K562 (cell line): Measurements from ENCODE around the gene ADARB2. TPM values are rescaled to one million over a fixed set of nuclear protein-coding genes. Genes with fewer than 3 reads are reported as not detected.

ENCODE experiments used
- ATAC-seq: fragments of 200-7000 bp; cut with Tn5 transposase; 3 replicates; pipeline ENCODE4 v1.9.1; 2020; ENCODE audit warnings: moderate library complexity
- BruUV-seq: library from RNA; stranded (reverse); fragments of 400-500 nt; replicated peaks from 2 replicates; lab custom pipeline; 2021; lab: Mats Ljungman, UMichigan
- CTCF ChIA-PET: fragments of 300-600 bp; formaldehyde crosslinking; extraction: SDS; loops from one replicate; lab custom pipeline; 2021; ENCODE audit warnings: low intra/inter-chr PET ratio; lab: Yijun Ruan, JAX
- POLR2A ChIA-PET: fragments of 300-600, 350-650 bp; sonication (Branson Sonifier 250); formaldehyde crosslinking; extraction: SDS; loops from one replicate; lab custom pipeline; 2021; ENCODE audit warnings: antibody characterized with exemption, inconsistent platforms; lab: Yijun Ruan, JAX
- DNase-seq, 4 experiments: peaks; one replicate each; pipeline versions ENCODE4 v3.0.0 to v3.0.0-alpha.2; 2011 to 2018; ENCODE audit warnings: low spot score in 3 of 4, mixed read lengths in 3 of 4; ENCODE audit errors: extremely low read depth in 1 of 4
- FAIRE-seq: peaks from 2 replicates; lab custom pipeline; 2011; peaks lifted over from hg19 to GRCh38; lab: Jason Lieb, UNC
- H2AFZ ChIP-seq: 2 replicates; pipeline ENCODE4 v1.6.0; 2011; ENCODE audit warnings: low read depth, low read length, control low read depth, inconsistent platforms
- H3K27ac ChIP-seq: fragments of 200-600 bp; 3 replicates; pipeline ENCODE4 v1.8.0; 2011; ENCODE audit warnings: low read depth, mild to moderate bottlenecking, control low read depth, inconsistent platforms, low read length, moderate library complexity, mixed read lengths; ENCODE audit errors: extremely low read depth
- H3K27me3 ChIP-seq, 2 experiments: fragments of 300-600 bp in 1 of 2; 2 replicates in 1 of 2; 3 replicates in 1 of 2; pipeline versions ENCODE4 v1.6.0 to v1.8.0; 2011; ENCODE audit warnings: inconsistent platforms in 2 of 2, low read length in 2 of 2, mild to moderate bottlenecking in 1 of 2, mixed read lengths in 1 of 2, moderate library complexity in 1 of 2; ENCODE audit not compliant: control insufficient read depth in 2 of 2, insufficient read depth in 2 of 2
- H3K36me3 ChIP-seq: fragments of 300-600 bp; 3 replicates; pipeline ENCODE4 v1.8.0; 2011; ENCODE audit warnings: mild to moderate bottlenecking, low read length, inconsistent platforms; ENCODE audit not compliant: control insufficient read depth, insufficient read depth
- H3K4me1 ChIP-seq, 2 experiments: fragments of 200-600 bp in 1 of 2; replicated peaks in 1 of 2; 2 replicates in 1 of 2; 3 replicates in 1 of 2; pipeline versions ENCODE4 v1.5.1 to v1.8.0; 2011; ENCODE audit warnings: inconsistent platforms in 2 of 2, low read length in 2 of 2, mild to moderate bottlenecking in 1 of 2, mixed read lengths in 1 of 2, moderate library complexity in 1 of 2; ENCODE audit not compliant: control insufficient read depth in 2 of 2, insufficient read depth in 2 of 2
- H3K4me2 ChIP-seq: 2 replicates; pipeline ENCODE4 v1.6.1; 2011; ENCODE audit warnings: low read length, control low read depth, inconsistent platforms, mixed read lengths; ENCODE audit not compliant: insufficient read depth
- H3K4me3 ChIP-seq: fragments of 200-600 bp; sonication (generic), shearing (Covaris generic); 2 replicates; pipeline ENCODE4 v1.5.1; 2016; ENCODE audit warnings: control low read depth, inconsistent platforms
- H3K79me2 ChIP-seq: fragments of 200-600 bp; 3 replicates; pipeline ENCODE4 v1.8.0; 2011; ENCODE audit warnings: low read length, inconsistent platforms; ENCODE audit not compliant: control insufficient read depth, insufficient read depth
- H3K9ac ChIP-seq, 2 experiments: 2 replicates each; pipeline versions ENCODE4 v1.6.0 to v1.6.1; 2011; ENCODE audit warnings: low read depth in 2 of 2, low read length in 2 of 2, control low read depth in 1 of 2, inconsistent platforms in 1 of 2, mild to moderate bottlenecking in 1 of 2, mixed read lengths in 1 of 2; ENCODE audit not compliant: insufficient read depth in 1 of 2
- H3K9me1 ChIP-seq: one replicate; pipeline ENCODE4 v1.6.0; 2011; ENCODE audit warnings: inconsistent platforms, mild to moderate bottlenecking, low read length, moderate library complexity; ENCODE audit not compliant: control insufficient read depth, insufficient read depth
- H3K9me3 ChIP-seq: replicated peaks from 2 replicates; pipeline ENCODE4 v1.5.1; 2011; ENCODE audit warnings: low read depth, low read length, inconsistent platforms; ENCODE audit not compliant: control insufficient read depth, insufficient read depth
- H4K20me1 ChIP-seq: replicated peaks from 2 replicates; pipeline ENCODE4 v1.6.1; 2011; ENCODE audit warnings: low read length, inconsistent platforms, mixed read lengths; ENCODE audit not compliant: control insufficient read depth, insufficient read depth
- BRF1 ChIP-seq: IDR thresholded peaks from 3 replicates; pipeline ENCODE4 v1.6.1; 2011; ENCODE audit warnings: borderline replicate concordance, mild to moderate bottlenecking; ENCODE audit not compliant: insufficient read length; ENCODE audit errors: extremely low read depth
- CBX3 ChIP-seq, 2 experiments: IDR thresholded peaks; 1 replicate in 1 of 2; 2 replicates in 1 of 2; pipeline ENCODE4 v1.6.1; 2012; ENCODE audit warnings: inconsistent platforms in 2 of 2, low read length in 2 of 2, borderline replicate concordance in 1 of 2, control low read depth in 1 of 2
- CCNT2 ChIP-seq: IDR thresholded peaks from 2 replicates; pipeline ENCODE4 v1.6.1; 2011; ENCODE audit warnings: borderline replicate concordance, low read depth, mild to moderate bottlenecking, moderate library complexity, mixed read lengths, low read length; ENCODE audit not compliant: insufficient read length; ENCODE audit errors: extremely low read depth
- FOXA3 ChIP-seq, 2 experiments: fragments of 450-650 bp in 1 of 2; sonication (generic) in 1 of 2; formaldehyde crosslinking; IDR thresholded peaks in 1 of 2; conservative IDR thresholded peaks in 1 of 2; 2 replicates each; pipeline versions ENCODE4 v1.4.0 to v1.8.0; 2020 to 2022; ENCODE audit warnings: mild to moderate bottlenecking in 2 of 2, missing genetic modification reagents in 1 of 2
- MEF2D ChIP-seq: conservative IDR thresholded peaks from 2 replicates; pipeline ENCODE4 v1.6.1; 2016; ENCODE audit warnings: low read depth, missing genetic modification characterization, missing compliant biosample characterization
- NR2C2 ChIP-seq, 2 experiments: fragments of 200-800 bp in 1 of 2; sonication (Bioruptor generic) in 1 of 2; sonication (generic) in 1 of 2; formaldehyde crosslinking in 1 of 2; IDR thresholded peaks; 2 replicates each; pipeline versions ENCODE4 v1.6.1 to v1.8.0; 2016 to 2022; ENCODE audit warnings: mild to moderate bottlenecking in 1 of 2, missing compliant biosample characterization in 1 of 2, missing genetic modification characterization in 1 of 2, missing genetic modification reagents in 1 of 2
- RBM17 ChIP-seq: fragments of 200-400 bp; formaldehyde crosslinking; IDR thresholded peaks from 2 replicates; pipeline ENCODE4 v1.6.1; 2017; ENCODE audit warnings: low read depth, mild to moderate bottlenecking, low read length, borderline replicate concordance
- RBM39 ChIP-seq: fragments of 200-400 bp; formaldehyde crosslinking; optimal IDR thresholded peaks from 2 replicates; pipeline ENCODE3; 2018; ENCODE audit warnings: low read depth, low read length
- SMARCA5 ChIP-seq: fragments of 450-650 bp; IDR thresholded peaks from 2 replicates; pipeline ENCODE4 v1.6.1; 2016
- TAF9B ChIP-seq: fragments of 450-650 bp; IDR thresholded peaks from 2 replicates; pipeline ENCODE4 v1.6.1; 2018; ENCODE audit warnings: mild to moderate bottlenecking; ENCODE audit not compliant: partially characterized antibody
- WHSC1 ChIP-seq: IDR thresholded peaks from one replicate; pipeline ENCODE4 v1.6.1; 2012; ENCODE audit warnings: low read length, control low read depth, inconsistent platforms
- ZNF57 ChIP-seq: fragments of 450-650 bp; formaldehyde crosslinking; IDR thresholded peaks from 2 replicates; pipeline ENCODE4 v1.4.0; 2020; ENCODE audit warnings: mild to moderate bottlenecking, moderate library complexity
- WGBS: fragments of 100-300 bp; shearing (Covaris generic); methylation state at CpG from one replicate; pipeline ENCODE4 v1.1.6; 2016; ENCODE audit warnings: low coverage, mixed read lengths; ENCODE audit not compliant: insufficient coverage; ENCODE audit errors: missing lambda C conversion rate; 5-methylcytosine and 5-hydroxymethylcytosine counted together
- in situ Hi-C: fragments of 300-500 bp; cut with MboI; formaldehyde crosslinking; loops from 4 replicates; pipeline ENCODE4 v1.15.0; 2018; ENCODE audit warnings: inconsistent platforms, mixed read lengths
- intact Hi-C: fragments of 100-400 bp; cut with micrococcal nuclease; formaldehyde crosslinking; loops from 2 replicates; pipeline ENCODE4 v1.14.2; 2022
- polyA plus RNA-seq, 8 experiments: library from polyadenylated mRNA; depleted of rRNA in 4 of 8; stranded (reverse) in 5 of 8; unstranded in 3 of 8; fragments of >200 nt; fragmentation: Nextera tagmentation in 2 of 8; fragmentation: Illumina TruSeq in 1 of 8; extraction: Ambion mirVana in 2 of 8; extraction: Trizol in 1 of 8; gene quantifications; 2 replicates each; pipeline versions ENCODE4 v1.2.1 to v1.2.3, GENCODE V29; 2011 to 2014; ENCODE audit warnings: inconsistent platforms in 1 of 8, missing spikeins in 1 of 8
- total RNA-seq, 7 experiments: library from RNA; depleted of rRNA in 6 of 7; stranded (reverse); fragments of >200 nt in 6 of 7; fragmentation: Illumina TruSeq in 2 of 7; extraction: Trizol in 2 of 7; gene quantifications; 2 replicates each; pipeline versions ENCODE4 v1.2.1 to v1.2.3, GENCODE V29; 2011 to 2021; ENCODE audit warnings: low replicate concordance in 1 of 7
- TF ChIP-seq, protein P1 (sequence below): fragments of 450-650 bp; formaldehyde crosslinking; conservative IDR thresholded peaks from 2 replicates; pipeline ENCODE4 v1.4.0; 2022; ENCODE audit warnings: mild to moderate bottlenecking, missing genetic modification characterization
- TF ChIP-seq, protein P2 (sequence below): fragments of 250-450 bp; sonication (Bioruptor Pico); IDR thresholded peaks from 2 replicates; pipeline ENCODE4 v1.4.0; 2020; ENCODE audit warnings: mild to moderate bottlenecking
- TF ChIP-seq, protein P3 (sequence below): fragments of 450-650 bp; IDR thresholded peaks from 2 replicates; pipeline ENCODE4 v1.6.1; 2017; ENCODE audit warnings: antibody characterized with exemption, mild to moderate bottlenecking

Gene ADARB2
- total and polyA plus RNA-seq, 9 of the 15 experiments (the other 6 are each of a cell fraction or from before 2014, with no cell fraction given) = not detected

DNA sequence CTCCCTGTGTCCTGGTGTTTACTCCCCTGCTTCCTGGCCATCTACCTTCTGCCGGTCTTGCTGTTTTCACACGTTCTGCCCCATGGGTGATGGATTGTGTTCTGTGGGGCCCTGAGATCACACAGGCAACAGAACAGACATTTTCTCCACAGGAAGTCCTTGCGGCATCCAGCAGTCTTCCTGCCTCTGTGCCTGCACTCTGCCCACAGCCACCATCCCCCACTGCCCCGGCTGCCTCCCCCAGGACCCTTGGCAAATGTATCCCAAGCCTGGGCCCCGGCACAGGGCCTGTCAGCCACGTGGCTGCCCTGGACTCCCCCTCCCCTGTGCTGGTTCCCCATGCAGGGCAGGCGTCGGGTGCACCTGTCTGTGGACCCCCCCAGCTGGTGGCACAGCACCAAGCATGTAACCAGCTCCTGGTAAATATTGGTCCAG, 497.0 kb downstream of the ADARB2 start:
- Histone ChIP-seq H3K4me1 (peaks cover 0 to 9% of the 10 kb centered on the region in 2 experiments; a peak in 3 of 5 replicates), H4K20me1 (peaks cover 22% of the 10 kb centered on the region), H3K36me3 (no peaks in the 10 kb centered on the region), H2AFZ (no peak overlapping the region), H3K9me3 (no peaks in the 10 kb centered on the region), H3K9me1 (no peaks in the 10 kb centered on the region), H3K27ac (no peak overlapping the region), H3K9ac (no peak overlapping the region), H3K79me2 (no peaks in the 10 kb centered on the region), H3K27me3 (peaks cover 31 to 50% of the 10 kb centered on the region in 2 experiments), H3K4me2 (no peak overlapping the region), H3K4me3 (no peak overlapping the region)
- in situ Hi-C loops (no loop called here), intact Hi-C loops (no loop called here)
- ATAC-seq = no peak
- no peak for FAIRE-seq
- no peak for DNase-seq
- 4% methylated on average over 7 of the region's 8 CpGs for whole genome bisulfite sequencing
- ChIA-PET POLR2A (no interaction called here), CTCF (no interaction called here)
- BruUV-seq = no TSS peak
- no peak for TF ChIP-seq ZNF57 (CRISPR knock-in tag)
- no peak for TF ChIP-seq CBX3 (IDR thresholded peaks at IDR 0.05; ENCODE audit: borderline replicate concordance in 1 of 2, low read length in 2 of 2)
- TF ChIP-seq RBM39 = no peak
- TF ChIP-seq BRF1 = no peak
- TF ChIP-seq MEF2D (tag) = no peak
- TF ChIP-seq, protein P1, sequence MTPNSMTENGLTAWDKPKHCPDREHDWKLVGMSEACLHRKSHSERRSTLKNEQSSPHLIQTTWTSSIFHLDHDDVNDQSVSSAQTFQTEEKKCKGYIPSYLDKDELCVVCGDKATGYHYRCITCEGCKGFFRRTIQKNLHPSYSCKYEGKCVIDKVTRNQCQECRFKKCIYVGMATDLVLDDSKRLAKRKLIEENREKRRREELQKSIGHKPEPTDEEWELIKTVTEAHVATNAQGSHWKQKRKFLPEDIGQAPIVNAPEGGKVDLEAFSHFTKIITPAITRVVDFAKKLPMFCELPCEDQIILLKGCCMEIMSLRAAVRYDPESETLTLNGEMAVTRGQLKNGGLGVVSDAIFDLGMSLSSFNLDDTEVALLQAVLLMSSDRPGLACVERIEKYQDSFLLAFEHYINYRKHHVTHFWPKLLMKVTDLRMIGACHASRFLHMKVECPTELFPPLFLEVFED (CRISPR knock-in tag) = no peak
- no peak for TF ChIP-seq CCNT2
- TF ChIP-seq NR2C2 (CRISPR knock-in tag; IDR thresholded peaks at IDR 0.05) = no peak
- TF ChIP-seq NR2C2 (tag; IDR thresholded peaks at IDR 0.05) = no peak
- TF ChIP-seq, protein P2, sequence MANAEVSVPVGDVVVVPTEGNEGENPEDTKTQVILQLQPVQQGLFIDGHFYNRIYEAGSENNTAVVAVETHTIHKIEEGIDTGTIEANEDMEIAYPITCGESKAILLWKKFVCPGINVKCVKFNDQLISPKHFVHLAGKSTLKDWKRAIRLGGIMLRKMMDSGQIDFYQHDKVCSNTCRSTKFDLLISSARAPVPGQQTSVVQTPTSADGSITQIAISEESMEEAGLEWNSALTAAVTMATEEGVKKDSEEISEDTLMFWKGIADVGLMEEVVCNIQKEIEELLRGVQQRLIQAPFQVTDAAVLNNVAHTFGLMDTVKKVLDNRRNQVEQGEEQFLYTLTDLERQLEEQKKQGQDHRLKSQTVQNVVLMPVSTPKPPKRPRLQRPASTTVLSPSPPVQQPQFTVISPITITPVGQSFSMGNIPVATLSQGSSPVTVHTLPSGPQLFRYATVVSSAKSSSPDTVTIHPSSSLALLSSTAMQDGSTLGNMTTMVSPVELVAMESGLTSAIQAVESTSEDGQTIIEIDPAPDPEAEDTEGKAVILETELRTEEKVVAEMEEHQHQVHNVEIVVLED = no peak
- TF ChIP-seq SMARCA5 = no peak
- no peak for TF ChIP-seq WHSC1
- TF ChIP-seq FOXA3 (CRISPR knock-in tag; conservative IDR thresholded peaks at IDR 0.05 in 1 of 2, IDR thresholded peaks at IDR 0.05 in 1 of 2) = no peak
- no peak for TF ChIP-seq TAF9B
- TF ChIP-seq RBM17 = no peak
- TF ChIP-seq, protein P3, sequence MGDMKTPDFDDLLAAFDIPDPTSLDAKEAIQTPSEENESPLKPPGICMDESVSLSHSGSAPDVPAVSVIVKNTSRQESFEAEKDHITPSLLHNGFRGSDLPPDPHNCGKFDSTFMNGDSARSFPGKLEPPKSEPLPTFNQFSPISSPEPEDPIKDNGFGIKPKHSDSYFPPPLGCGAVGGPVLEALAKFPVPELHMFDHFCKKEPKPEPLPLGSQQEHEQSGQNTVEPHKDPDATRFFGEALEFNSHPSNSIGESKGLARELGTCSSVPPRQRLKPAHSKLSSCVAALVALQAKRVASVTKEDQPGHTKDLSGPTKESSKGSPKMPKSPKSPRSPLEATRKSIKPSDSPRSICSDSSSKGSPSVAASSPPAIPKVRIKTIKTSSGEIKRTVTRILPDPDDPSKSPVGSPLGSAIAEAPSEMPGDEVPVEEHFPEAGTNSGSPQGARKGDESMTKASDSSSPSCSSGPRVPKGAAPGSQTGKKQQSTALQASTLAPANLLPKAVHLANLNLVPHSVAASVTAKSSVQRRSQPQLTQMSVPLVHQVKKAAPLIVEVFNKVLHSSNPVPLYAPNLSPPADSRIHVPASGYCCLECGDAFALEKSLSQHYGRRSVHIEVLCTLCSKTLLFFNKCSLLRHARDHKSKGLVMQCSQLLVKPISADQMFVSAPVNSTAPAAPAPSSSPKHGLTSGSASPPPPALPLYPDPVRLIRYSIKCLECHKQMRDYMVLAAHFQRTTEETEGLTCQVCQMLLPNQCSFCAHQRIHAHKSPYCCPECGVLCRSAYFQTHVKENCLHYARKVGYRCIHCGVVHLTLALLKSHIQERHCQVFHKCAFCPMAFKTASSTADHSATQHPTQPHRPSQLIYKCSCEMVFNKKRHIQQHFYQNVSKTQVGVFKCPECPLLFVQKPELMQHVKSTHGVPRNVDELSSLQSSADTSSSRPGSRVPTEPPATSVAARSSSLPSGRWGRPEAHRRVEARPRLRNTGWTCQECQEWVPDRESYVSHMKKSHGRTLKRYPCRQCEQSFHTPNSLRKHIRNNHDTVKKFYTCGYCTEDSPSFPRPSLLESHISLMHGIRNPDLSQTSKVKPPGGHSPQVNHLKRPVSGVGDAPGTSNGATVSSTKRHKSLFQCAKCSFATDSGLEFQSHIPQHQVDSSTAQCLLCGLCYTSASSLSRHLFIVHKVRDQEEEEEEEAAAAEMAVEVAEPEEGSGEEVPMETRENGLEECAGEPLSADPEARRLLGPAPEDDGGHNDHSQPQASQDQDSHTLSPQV = no peak
